SK-N-SH (cell line): ENCODE results near the gene REPS2. TPM values are rescaled to one million over a fixed set of nuclear protein-coding genes. Genes with fewer than 3 reads are reported as not detected.

ENCODE experiments used
- CTCF ChIA-PET: fragments of 300-600, 350-600 bp; formaldehyde crosslinking; extraction: SDS; loops from one replicate; lab custom pipeline; 2021; lab: Yijun Ruan, JAX
- POLR2A ChIA-PET: fragments of 350-600 bp; sonication (Branson Sonifier 250); formaldehyde crosslinking; extraction: SDS; loops from one replicate; lab custom pipeline; 2020; ENCODE audit warnings: antibody characterized with exemption, inconsistent platforms; lab: Yijun Ruan, JAX
- DNase-seq: peaks from one replicate; pipeline ENCODE4 v3.0.0; 2012
- H2AFZ ChIP-seq: fragments of 200-600 bp; sonication (generic); 2 replicates; pipeline ENCODE4 v1.8.1; 2016; ENCODE audit warnings: antibody characterized with exemption, mild to moderate bottlenecking, low read depth
- H3F3A ChIP-seq: fragments of 200-600 bp; sonication (generic); replicated peaks from 2 replicates; pipeline ENCODE3; 2016; ENCODE audit warnings: antibody characterized with exemption, mild to moderate bottlenecking; ENCODE audit not compliant: insufficient read depth
- H3K27ac ChIP-seq, 2 experiments: fragments of 200-500 bp in 1 of 2; fragments of 200-600 bp in 1 of 2; sonication (Bioruptor generic) in 1 of 2; sonication (generic), shearing (Covaris generic) in 1 of 2; 2 replicates each; pipeline versions ENCODE4 v1.5.1 to v1.6.1; 2014 to 2016; ENCODE audit warnings: low read depth in 2 of 2, inconsistent platforms in 1 of 2, low read length in 1 of 2, mild to moderate bottlenecking in 1 of 2, mixed read lengths in 1 of 2
- H3K27me3 ChIP-seq: fragments of 200-600 bp; sonication (generic), shearing (Covaris generic); 2 replicates; pipeline ENCODE4 v1.6.1; 2016; ENCODE audit warnings: mixed run types; ENCODE audit not compliant: insufficient read depth
- H3K36me3 ChIP-seq, 2 experiments: fragments of 200-500 bp in 1 of 2; fragments of 200-600 bp in 1 of 2; sonication (Bioruptor generic) in 1 of 2; sonication (generic) in 1 of 2; replicated peaks in 1 of 2; 2 replicates each; pipeline versions ENCODE3 to v1.5.1; 2014 to 2016; ENCODE audit warnings: low read length in 1 of 2, mild to moderate bottlenecking in 1 of 2; ENCODE audit not compliant: insufficient read depth in 2 of 2, control insufficient read depth in 1 of 2
- H3K4me1 ChIP-seq, 2 experiments: fragments of 200-500 bp in 1 of 2; fragments of 200-600 bp in 1 of 2; sonication (Bioruptor generic) in 1 of 2; sonication (generic), shearing (Covaris generic) in 1 of 2; 2 replicates each; pipeline versions ENCODE4 v1.5.1 to v1.6.1; 2014 to 2016; ENCODE audit warnings: low read depth in 1 of 2, low read length in 1 of 2, mixed run types in 1 of 2; ENCODE audit not compliant: insufficient read depth in 2 of 2, control insufficient read depth in 1 of 2
- H3K4me2 ChIP-seq: fragments of 200-600 bp; sonication (generic), shearing (Covaris generic); 2 replicates; pipeline ENCODE4 v1.6.1; 2017; ENCODE audit warnings: mixed run types
- H3K4me3 ChIP-seq, 2 experiments: fragments of 200-500 bp in 1 of 2; fragments of 200-600 bp in 1 of 2; sonication (Bioruptor generic) in 1 of 2; sonication (generic), shearing (Covaris generic) in 1 of 2; 2 replicates each; pipeline versions ENCODE4 v1.5.1 to v1.8.1; 2014 to 2016; ENCODE audit warnings: low read depth in 2 of 2, inconsistent platforms in 1 of 2, low read length in 1 of 2, mild to moderate bottlenecking in 1 of 2, mixed read lengths in 1 of 2, moderate library complexity in 1 of 2
- H3K79me2 ChIP-seq: fragments of 200-600 bp; sonication (generic); 2 replicates; pipeline ENCODE4 v1.8.1; 2017; ENCODE audit warnings: mild to moderate bottlenecking; ENCODE audit not compliant: insufficient read depth
- H3K9ac ChIP-seq: fragments of 200-600 bp; sonication (generic); 2 replicates; pipeline ENCODE4 v1.6.1; 2017; ENCODE audit warnings: mixed run types
- H3K9me2 ChIP-seq: fragments of 200-600 bp; sonication (generic); 2 replicates; pipeline ENCODE4 v1.6.1; 2017; ENCODE audit warnings: mixed run types
- H3K9me3 ChIP-seq: fragments of 200-600 bp; sonication (generic); 2 replicates; pipeline ENCODE4 v1.6.1; 2017; ENCODE audit warnings: mixed run types, mild to moderate bottlenecking, moderate library complexity
- H4K20me1 ChIP-seq: fragments of 200-600 bp; sonication (generic); 2 replicates; pipeline ENCODE4 v1.6.1; 2017; ENCODE audit warnings: mild to moderate bottlenecking, mixed run types; ENCODE audit not compliant: insufficient read depth
- CHD2 ChIP-seq: fragments of 150-350 bp; IDR thresholded peaks from 2 replicates; pipeline ENCODE4 v1.6.1; 2018; ENCODE audit warnings: low read length; ENCODE audit not compliant: partially characterized antibody
- CTCF ChIP-seq: fragments of 200-600 bp; sonication (generic); IDR thresholded peaks from 2 replicates; pipeline ENCODE4 v1.6.1; 2017; ENCODE audit warnings: antibody characterized with exemption, mild to moderate bottlenecking, moderate library complexity
- FOSL2 ChIP-seq: IDR thresholded peaks from 2 replicates; pipeline ENCODE4 v1.4.0; 2012; ENCODE audit warnings: low read depth, mild to moderate bottlenecking, moderate library complexity, borderline replicate concordance
- FOXM1 ChIP-seq: IDR thresholded peaks from 2 replicates; pipeline ENCODE4 v1.4.0; 2012; ENCODE audit warnings: low read depth, mild to moderate bottlenecking
- GATA2 ChIP-seq: sonication (generic); formaldehyde crosslinking; IDR thresholded peaks from 2 replicates; pipeline ENCODE4 v1.5.0; 2020; ENCODE audit warnings: mild to moderate bottlenecking, missing genetic modification reagents
- MAX ChIP-seq: IDR thresholded peaks from 2 replicates; pipeline ENCODE4 v1.4.0; 2012; ENCODE audit warnings: low read depth
- MXI1 ChIP-seq: IDR thresholded peaks from 2 replicates; pipeline ENCODE4 v1.6.1; 2012; ENCODE audit warnings: mild to moderate bottlenecking, low read depth, low read length, improper control_type of control experiment
- PBX3 ChIP-seq: IDR thresholded peaks from 2 replicates; pipeline ENCODE4; 2012
- RCOR1 ChIP-seq: fragments of 150-350 bp; IDR thresholded peaks from 2 replicates; pipeline ENCODE4 v1.6.1; 2017; ENCODE audit warnings: antibody characterized with exemption, low read length
- RXRA ChIP-seq: IDR thresholded peaks from 2 replicates; pipeline ENCODE4 v1.4.0; 2012; ENCODE audit warnings: low read depth, mild to moderate bottlenecking, borderline replicate concordance
- TAF1 ChIP-seq: IDR thresholded peaks from 2 replicates; pipeline ENCODE4 v1.6.1; 2012; ENCODE audit warnings: low read depth, mild to moderate bottlenecking, low read length, moderate library complexity, borderline replicate concordance
- TCF12 ChIP-seq: IDR thresholded peaks from 2 replicates; pipeline ENCODE4 v1.4.0; 2012
- YY1 ChIP-seq: IDR thresholded peaks from 2 replicates; pipeline ENCODE4 v1.4.0; 2012; ENCODE audit warnings: low read depth, mild to moderate bottlenecking
- WGBS: methylation state at CpG from one replicate; pipeline ENCODE4 v1.1.6; 2017; ENCODE audit warnings: low lambda C conversion rate; 5-methylcytosine and 5-hydroxymethylcytosine counted together
- polyA plus RNA-seq, 3 experiments: library from polyadenylated mRNA; depleted of rRNA; stranded (reverse); fragments of >200 nt; gene quantifications; 2 replicates each; pipeline ENCODE4 v1.2.3, GENCODE V29; 2012

REPS2 gene
- polyA plus RNA-seq, 1 of the 3 experiments (the other 2 are of a cell fraction) = 0.62 TPM

DNA sequence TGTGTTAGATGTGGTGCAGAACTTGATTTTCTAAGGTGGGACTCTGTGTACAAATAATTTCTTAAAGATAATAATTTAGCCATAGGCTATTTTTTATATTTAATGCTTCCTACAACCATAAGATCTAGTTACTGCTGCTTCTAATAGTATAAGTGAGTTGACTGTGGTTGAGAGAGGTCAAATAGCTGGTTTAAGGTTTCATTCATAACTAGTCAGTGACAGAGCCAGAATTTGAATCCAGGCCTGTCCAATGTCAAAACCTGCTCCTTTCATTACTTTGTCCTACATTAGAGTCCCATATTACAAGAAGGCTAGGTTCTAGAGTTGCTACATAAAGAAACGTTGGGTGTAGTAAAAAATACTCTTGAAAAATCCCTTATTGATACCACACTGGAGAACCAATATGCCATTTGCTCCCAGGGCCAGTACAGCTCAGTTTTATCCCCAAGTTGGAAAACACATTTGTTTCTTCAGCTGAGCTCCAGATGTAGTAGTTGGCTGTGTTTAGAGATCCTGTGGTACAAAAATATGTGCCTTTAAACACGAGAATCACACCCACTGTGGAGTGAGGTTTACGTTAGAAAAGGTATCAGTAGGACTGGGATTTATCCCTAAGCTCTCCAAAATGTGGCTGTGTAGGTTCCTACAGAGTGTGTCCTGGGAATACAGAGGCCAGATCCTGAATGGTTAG lies 84.3 kb downstream of the REPS2 start:
- POLR2A ChIA-PET = no interaction called here
- Histone ChIP-seq H3K27ac (no peak overlapping the region), H3K79me2 (no peaks in the 10 kb centered on the region), H3K9me3 (no peaks in the 10 kb centered on the region), H3K36me3 (no peaks in the 10 kb centered on the region), H3F3A (no peaks in the 10 kb centered on the region), H3K9ac (no peak overlapping the region), H3K27me3 (0 out of 2 replicates have a peak, but pooled peaks cover 2% of the 10 kb centered on the region), H3K4me2 (no peak overlapping the region), H3K9me2 (no peaks in the 10 kb centered on the region), H3K4me1 (no peaks in the 10 kb centered on the region), H3K4me3 (no peak overlapping the region), H4K20me1 (no peaks in the 10 kb centered on the region), H2AFZ (no peak overlapping the region)
- 17% methylated on average over 3 of the region's 3 CpGs for WGBS
- CTCF ChIA-PET = interaction anchor here (1.2 kb wide), 1 partner anchor 16 kb away, joined by 5 read pairs; no protein-coding TSS in a partner anchor
- DNase-seq = no peak
- TF ChIP-seq TCF12 = peak; percentile 45; the same call in 1 of the 2 replicates
- TF ChIP-seq FOXM1 = no peak

GRCh38 chrX:17031827-17032226 lies 85.4 kb downstream of the REPS2 start:
- H4K20me1 ChIP-seq = no peaks in the 10 kb centered on the region
- no peak overlapping the region for H3K4me3 ChIP-seq
- no peaks in the 10 kb centered on the region for H3K27me3 ChIP-seq
- H3K9me3 ChIP-seq = no peaks in the 10 kb centered on the region
- no peaks in the 10 kb centered on the region for H3K36me3 ChIP-seq
- no peak for DNase-seq
- ChIA-PET CTCF (interaction anchor here (0.6 to 1.2 kb wide), 2 partner anchors 14 to 36 kb away, joined by 3 to 5 read pairs; no protein-coding TSS in a partner anchor), POLR2A (no interaction called here)
- no peak overlapping the region for H3K4me2 ChIP-seq
- H3K27ac ChIP-seq = no peak overlapping the region
- no peaks in the 10 kb centered on the region for H3F3A ChIP-seq
- no peaks in the 10 kb centered on the region for H3K9me2 ChIP-seq
- no peak for TF ChIP-seq MAX
- TF ChIP-seq RXRA = no peak
- no peak for TF ChIP-seq MXI1
- no peak for TF ChIP-seq FOXM1
- no peak for TF ChIP-seq GATA2 (CRISPR knock-in tag)
- no peak for TF ChIP-seq YY1
- no peak for TF ChIP-seq CHD2
- no peak for TF ChIP-seq TAF1
- TF ChIP-seq CTCF = no peak
- TF ChIP-seq RCOR1 = no peak
- no peak for TF ChIP-seq FOSL2
- TF ChIP-seq PBX3 = no peak
- no peak overlapping the region for H2AFZ ChIP-seq
- H3K79me2 ChIP-seq = no peaks in the 10 kb centered on the region
- H3K4me1 ChIP-seq = no peaks in the 10 kb centered on the region
- no peak overlapping the region for H3K9ac ChIP-seq
